Brain microvascular endothelial cell (primary cell): ENCODE measurements around the gene CERT1.

Experiments
- DNase-seq: peaks from one replicate; pipeline ENCODE4 v3.0.0-alpha.2; 2020
- H3K27ac ChIP-seq: fragments of 250-450 bp; sonication (Bioruptor Pico); 2 replicates; pipeline ENCODE4 v1.5.1; 2020; ENCODE audit warnings: mild to moderate bottlenecking, moderate library complexity
- H3K27me3 ChIP-seq: fragments of 250-450 bp; sonication (Bioruptor Pico); replicated peaks from 2 replicates; pipeline ENCODE4 v1.5.1; 2020; ENCODE audit warnings: mild to moderate bottlenecking
- H3K36me3 ChIP-seq: fragments of 250-450 bp; sonication (Bioruptor Pico); replicated peaks from 2 replicates; pipeline ENCODE4 v1.5.1; 2020; ENCODE audit warnings: mild to moderate bottlenecking
- H3K4me3 ChIP-seq: 2 replicates; pipeline ENCODE4 v1.5.1; 2011; ENCODE audit warnings: low read depth, mild to moderate bottlenecking, control low read depth, low read length, moderate library complexity
- in situ Hi-C: cut with HindIII; loops from 2 replicates; pipeline ENCODE4 v1.10.0; 2017; ENCODE audit warnings: low sequenced_read_pairs, low pct_ligation_motif_present
- TF ChIP-seq, protein P1 (sequence below): IDR thresholded peaks from 2 replicates; pipeline ENCODE4 v1.5.1; 2011; ENCODE audit warnings: low read depth, mild to moderate bottlenecking, moderate library complexity, low read length, control low read depth, inconsistent platforms; ENCODE audit errors: missing control alignments

The CERT1 gene

DNA sequence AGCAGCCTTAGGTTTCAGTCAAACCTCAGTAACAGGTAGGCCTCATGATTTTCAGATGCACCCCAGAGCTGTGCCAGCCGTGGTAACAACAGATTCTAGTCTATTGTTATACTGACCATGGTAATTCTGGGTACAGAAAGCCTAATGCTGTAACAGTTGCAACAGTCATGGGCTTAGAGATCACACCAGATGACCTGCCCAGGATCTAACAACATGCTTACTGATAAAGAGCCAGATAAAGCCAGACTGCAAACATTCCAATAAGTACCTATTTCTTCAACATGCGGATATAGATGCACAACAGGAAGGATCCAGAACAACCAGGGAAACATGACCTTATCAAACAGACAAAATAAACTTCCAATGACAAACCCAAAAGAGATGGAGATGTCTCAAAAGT, 42.8 kb downstream of the CERT1 start:
- no peak overlapping the region for H3K27ac ChIP-seq
- no peak for DNase-seq
- H3K36me3 ChIP-seq = no peaks in the 10 kb centered on the region
- no peak overlapping the region for H3K4me3 ChIP-seq
- TF ChIP-seq, protein P1, sequence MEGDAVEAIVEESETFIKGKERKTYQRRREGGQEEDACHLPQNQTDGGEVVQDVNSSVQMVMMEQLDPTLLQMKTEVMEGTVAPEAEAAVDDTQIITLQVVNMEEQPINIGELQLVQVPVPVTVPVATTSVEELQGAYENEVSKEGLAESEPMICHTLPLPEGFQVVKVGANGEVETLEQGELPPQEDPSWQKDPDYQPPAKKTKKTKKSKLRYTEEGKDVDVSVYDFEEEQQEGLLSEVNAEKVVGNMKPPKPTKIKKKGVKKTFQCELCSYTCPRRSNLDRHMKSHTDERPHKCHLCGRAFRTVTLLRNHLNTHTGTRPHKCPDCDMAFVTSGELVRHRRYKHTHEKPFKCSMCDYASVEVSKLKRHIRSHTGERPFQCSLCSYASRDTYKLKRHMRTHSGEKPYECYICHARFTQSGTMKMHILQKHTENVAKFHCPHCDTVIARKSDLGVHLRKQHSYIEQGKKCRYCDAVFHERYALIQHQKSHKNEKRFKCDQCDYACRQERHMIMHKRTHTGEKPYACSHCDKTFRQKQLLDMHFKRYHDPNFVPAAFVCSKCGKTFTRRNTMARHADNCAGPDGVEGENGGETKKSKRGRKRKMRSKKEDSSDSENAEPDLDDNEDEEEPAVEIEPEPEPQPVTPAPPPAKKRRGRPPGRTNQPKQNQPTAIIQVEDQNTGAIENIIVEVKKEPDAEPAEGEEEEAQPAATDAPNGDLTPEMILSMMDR = no peak
- H3K27me3 ChIP-seq = no peaks in the 10 kb centered on the region
- in situ Hi-C loops = no loop called here

DNA sequence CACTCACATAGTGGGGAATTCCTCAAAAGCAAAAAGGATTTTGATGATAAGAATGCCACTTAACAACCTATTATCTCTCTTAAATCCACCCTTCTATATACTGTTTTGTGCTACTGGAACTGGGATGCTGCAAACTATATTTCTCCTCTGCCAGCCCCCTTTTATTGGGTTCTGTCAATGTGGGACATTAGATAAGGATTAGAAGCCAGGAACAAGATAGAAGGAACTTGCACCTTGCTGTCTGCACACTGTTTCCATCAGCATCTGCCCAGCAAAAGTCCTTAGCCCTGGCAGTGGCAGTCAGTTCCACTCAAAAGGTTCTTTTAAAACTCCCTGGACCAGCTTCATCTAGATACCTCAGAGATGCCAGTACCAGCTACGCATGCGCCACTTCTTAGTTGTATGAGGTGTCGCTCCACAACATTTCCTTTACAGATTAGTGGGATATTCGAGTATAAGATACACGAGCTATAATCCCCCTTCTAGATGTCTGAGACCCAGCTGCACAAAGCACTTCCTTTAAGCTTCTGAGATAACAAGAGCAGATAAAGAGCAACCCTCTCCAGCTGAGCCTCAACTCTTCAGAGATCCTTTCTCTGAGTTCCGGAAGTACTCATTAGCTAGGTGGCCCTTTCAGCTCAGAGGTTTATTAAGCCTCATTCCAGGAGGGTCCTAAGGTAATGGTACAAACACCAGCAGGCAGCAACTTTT, 45.3 kb downstream of the CERT1 start:
- in situ Hi-C loops = no loop called here
- Histone ChIP-seq H3K36me3 (no peaks in the 10 kb centered on the region), H3K4me3 (no peak overlapping the region), H3K27ac (no peak overlapping the region), H3K27me3 (no peaks in the 10 kb centered on the region)
- no peak for DNase-seq
- TF ChIP-seq, protein P1 = no peak

DNA sequence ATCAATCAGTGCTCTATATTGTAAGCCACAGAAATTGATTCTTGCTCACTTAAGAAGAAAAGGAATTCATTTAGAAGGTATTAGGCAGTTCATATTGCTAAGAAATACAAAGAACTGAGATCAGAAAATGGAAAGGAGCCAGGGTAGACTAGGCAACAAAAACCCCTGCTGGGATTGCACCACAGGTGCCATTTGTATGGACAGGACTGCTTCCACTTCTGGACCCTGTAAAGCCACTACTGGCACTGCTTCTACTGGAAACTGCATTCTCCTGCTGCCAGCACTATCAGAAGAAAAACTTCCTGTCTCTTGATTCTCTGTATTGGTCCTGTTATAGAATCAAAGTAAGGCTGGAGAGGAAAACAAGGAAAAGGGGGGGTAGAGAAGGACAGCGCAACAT, 45.9 kb downstream of the CERT1 start:
- peak; percentile 67 for DNase-seq
- Histone ChIP-seq H3K36me3 (no peaks in the 10 kb centered on the region), H3K27me3 (no peaks in the 10 kb centered on the region), H3K27ac (no peak overlapping the region), H3K4me3 (no peak overlapping the region)
- TF ChIP-seq, protein P1 = no peak
- in situ Hi-C loops = no loop called here

DNA sequence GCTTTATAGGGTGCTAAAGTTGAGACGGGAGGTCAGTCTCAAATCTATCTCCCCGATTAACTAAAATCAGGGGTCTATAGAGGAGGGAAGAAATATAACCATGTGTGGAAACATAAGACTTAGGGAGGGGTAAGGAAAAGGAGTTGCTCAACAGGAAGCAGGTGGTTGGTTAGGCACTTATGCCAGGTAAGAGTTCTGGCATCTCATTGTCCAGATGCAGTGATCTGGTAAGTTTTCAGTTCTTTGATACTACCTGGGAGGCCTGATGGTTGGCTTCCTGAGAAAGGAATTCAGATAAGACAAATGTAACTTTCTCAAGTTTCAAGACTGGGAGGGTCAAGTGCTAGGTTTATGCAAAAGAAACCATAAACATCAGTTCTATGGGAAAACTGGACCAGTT, 47.7 kb downstream of the CERT1 start:
- TF ChIP-seq, protein P1 = no peak
- Histone ChIP-seq H3K27ac (no peak overlapping the region), H3K4me3 (no peak overlapping the region), H3K36me3 (no peaks in the 10 kb centered on the region), H3K27me3 (no peaks in the 10 kb centered on the region)
- no peak for DNase-seq
- in situ Hi-C loops = no loop called here

DNA sequence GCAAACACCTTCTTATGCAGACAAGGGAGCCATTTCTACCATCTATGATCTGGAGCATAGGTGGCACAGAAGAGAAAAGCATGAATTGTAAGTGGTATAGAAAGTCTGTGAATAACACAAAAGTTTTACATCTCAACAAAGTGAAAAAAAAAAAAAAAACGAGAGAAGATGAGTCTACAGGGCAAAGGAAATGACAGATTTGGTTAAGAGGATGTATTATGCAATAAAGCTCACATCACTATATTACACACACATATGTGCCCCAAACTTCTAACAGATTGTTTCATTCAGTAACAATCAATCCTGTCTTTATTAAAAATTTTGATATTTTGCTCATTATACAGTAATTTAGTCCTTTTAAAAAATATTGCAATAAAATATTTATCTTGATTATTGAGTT, 49.8 kb downstream of the CERT1 start:
- H3K36me3 ChIP-seq = no peaks in the 10 kb centered on the region
- no peaks in the 10 kb centered on the region for H3K27me3 ChIP-seq
- no peak for DNase-seq
- in situ Hi-C loops = no loop called here
- TF ChIP-seq, protein P1 = no peak
- no peak overlapping the region for H3K4me3 ChIP-seq
- no peak overlapping the region for H3K27ac ChIP-seq
